GM19397 (cell line): Measurements from ENCODE around the gene NINJ2.

Experiments used
- ATAC-seq: cut with Tn5 transposase; IDR thresholded peaks from one replicate; pipeline ENCODE4 v1.9.1; 2021; ENCODE audit warnings: mild to moderate bottlenecking, moderate library complexity; ENCODE audit not compliant: unreplicated experiment

NINJ2 gene

GRCh38 chr12:674272-674781 is 11.1 kb upstream of the NINJ2 start:
- ATAC-seq: peak; percentile 77

DNA sequence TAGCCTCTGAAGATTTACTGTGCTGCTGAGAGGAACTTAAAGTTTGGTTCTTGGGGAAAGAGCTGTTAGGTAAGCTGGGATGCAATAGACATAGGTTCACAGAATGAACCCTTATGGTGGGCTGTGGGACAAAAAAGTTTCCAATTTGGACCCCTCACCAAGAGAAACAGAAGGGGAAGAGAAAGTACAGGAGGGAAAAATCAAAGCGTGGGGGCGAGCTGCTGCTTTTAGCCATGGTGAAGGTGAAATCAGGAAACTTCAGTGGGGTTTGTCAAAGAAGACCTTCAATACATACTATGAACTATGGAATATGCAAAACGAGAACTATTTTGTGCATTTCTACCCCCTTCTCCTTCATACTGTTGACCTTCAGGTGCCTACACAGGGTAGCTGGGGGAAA is 10.6 kb upstream of the NINJ2 start:
- ATAC-seq: peak; percentile 21

DNA sequence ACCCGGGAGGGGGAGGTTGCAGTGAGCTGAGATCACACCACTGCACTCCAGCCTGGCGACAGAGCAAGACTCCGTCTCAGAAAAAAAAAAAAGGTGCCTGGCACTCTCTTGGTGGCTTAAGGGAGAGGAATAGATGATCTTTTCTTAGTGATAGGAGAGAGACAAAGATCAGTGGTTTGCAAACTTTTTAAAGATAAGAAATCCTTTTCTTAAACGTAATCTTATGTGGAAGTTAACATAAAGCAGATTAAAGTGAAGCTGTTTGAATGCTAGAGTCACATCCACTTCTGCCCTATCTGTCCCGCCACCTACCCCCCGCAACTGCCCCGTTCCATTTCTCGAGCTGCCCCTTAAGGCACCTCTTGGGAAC is 6.3 kb upstream of the NINJ2 start:
- ATAC-seq: no peak

DNA sequence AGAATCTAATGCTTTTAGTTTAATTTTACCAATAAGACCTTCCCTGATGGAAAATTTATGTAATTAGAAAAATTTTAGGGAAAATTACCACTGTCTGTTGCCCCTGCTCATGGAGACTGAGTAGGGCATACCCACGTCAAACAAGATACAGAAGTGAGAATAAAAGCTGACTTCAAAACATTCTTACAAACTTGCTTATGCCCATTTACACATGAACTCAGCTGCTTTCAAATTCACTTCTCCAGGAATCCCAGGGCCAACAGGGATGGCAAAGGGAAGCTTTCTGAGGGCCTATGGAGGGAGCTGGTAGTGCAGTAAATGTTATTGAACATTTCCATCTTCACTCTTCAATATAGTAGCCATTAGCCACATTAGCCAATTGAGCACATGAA is 4.8 kb upstream of the NINJ2 start:
- no peak for ATAC-seq

DNA sequence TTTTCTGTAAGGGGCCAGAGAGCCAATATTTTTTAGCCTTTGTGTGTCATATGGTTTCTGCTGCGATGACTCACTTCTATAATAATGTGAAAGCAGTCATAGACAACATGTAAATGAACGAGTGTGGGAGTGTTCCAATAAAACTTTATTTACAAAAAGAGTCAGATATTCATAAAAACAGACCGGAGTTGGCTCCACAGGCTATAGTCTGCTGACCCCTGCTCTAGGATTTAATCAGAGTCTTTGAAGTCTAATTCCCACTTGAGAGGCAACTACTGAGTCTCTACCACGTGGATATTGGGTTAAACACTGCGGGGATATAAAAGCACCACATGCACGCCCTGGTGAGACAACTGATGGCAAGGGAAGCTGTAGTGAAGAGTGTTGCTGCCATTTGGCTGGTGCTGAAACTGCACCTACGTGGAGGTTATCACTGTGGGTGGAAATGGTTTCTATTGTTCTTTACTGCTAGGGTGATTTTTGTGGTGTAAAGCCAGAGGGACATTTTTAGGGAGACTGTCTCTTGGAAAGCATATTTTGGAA is 3.6 kb upstream of the NINJ2 start:
- ATAC-seq: no peak

DNA sequence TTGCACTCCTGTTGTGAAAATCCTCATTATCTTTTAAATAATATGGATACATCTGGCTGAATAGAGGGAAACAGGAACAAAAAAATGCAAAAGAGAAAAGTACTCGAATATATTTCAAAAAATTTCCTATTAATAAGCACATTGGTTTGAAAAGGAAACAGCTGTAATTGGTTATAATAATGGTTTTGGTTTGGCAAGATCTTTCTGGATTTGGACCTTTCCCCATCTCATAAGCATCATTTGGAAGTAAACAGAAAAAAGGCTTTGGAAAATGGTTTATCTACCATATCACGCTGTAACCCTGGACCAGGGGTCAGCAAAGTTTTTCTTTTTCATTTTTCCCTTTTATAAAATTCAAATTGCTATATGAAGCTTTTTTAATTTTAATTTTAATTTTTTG is 2.8 kb upstream of the NINJ2 start:
- no peak for ATAC-seq

DNA sequence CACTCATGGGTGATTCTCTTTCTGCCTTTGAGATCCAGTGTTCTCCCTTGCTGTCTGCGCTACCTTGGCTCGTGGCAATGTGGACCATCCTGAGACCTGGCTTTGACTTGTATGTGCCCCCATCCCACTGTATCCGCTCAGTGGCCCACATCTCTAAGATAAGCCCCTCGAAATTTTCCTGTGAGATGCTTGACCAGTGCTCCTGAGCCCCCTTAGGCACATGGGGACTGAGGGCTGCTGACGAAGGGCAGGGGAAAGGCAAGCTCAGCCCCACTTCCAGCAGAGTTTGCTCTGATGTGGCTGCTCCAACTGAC is 1.5 kb upstream of the NINJ2 start:
- no peak for ATAC-seq

- ATAC-seq: no peak
These were observed 982 bp upstream of the NINJ2 start for GRCh38 chr12:664075-664778.

DNA sequence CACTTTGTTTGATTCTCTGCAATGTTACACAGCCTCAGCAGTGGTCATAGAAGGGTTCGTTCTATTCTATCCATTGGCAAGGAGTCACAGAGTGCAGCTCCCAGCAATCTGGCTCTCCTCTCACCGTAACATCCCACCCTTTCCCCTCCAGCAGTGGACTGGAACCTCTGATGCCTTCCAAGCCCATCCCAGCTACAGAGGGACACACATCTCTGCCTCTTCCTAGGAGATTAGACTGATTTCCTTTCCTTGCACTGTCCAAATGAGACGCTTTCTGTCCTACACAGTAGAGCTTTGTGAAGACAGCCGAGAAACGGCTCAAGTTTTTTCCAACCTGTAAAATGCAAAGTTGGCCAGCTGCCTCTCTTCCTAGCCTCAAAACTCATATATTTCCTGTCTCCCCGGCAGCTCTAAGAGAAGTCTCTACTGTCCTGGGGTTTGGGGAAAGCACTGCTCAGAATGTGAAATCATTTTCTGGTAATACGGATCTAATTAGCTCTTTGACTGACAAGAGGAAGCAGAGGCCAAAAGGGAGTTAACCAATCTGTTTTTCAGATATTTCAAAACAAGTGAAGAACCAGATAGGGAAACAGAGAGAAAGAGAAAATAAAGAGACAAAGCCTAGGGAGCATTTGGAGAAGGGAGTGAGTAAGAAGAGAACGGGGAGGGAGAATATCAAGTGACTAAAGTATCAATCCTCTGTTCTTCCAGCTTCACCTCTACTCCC is 516 bp downstream of the NINJ2 start:
- ATAC-seq: no peak

DNA sequence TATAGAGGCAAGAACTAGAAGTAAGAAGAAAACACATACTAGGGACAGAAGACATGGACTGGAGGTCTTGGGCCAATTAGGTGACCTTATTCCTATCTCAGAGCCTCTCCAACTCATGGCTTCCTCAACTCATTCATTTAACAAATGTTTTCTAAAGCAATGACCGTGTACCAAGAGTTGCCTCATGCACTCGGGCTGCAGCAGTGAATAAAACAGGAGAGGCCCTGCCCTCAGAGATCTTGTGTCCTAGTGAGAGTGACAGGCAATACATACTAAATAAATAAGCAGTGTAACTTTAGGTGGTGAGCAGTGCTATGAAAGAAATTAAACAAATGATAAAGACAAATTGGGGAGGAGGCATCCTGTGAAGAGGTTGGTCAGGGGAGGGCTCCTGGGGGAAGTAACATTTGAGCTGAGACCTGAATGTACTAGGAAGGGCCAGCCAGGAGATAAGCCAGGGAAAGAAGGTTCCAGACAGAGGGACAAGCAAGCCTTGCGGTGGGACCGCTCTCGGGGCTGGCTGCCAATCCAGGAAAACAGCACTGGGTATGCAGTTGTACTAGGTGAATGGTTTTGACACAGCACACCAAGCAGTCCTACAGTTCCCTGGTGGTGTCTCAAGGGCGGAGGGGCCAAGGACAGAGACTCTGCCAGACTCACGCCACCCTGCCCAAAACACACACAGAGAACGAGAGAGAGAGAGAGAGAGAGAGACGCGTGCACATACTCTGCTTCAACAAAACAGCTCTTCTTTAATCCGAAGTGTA is 1.3 kb downstream of the NINJ2 start:
- ATAC-seq: no peak

- peak; percentile 73 for ATAC-seq
These were observed 4.1 kb downstream of the NINJ2 start for GRCh38 chr12:659090-659683.

DNA sequence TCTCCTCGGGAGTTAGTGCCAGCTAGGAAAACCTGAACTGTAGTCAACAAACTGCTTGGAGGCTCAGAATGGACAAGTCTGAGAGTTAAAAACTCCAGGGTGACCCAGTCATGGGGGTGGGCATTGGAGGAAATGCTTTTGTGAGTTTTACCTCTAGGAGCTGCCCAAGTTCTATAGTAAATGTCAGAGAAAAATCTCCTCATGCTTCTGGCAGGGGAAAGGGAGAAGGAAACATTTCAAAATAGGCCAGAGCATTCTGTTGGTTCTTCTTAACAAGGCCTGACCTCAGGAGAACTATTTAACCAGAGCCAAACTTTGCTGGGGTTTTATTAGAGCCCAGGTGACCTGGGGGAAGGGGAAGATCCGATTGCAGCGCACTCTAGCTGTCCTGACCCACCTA is 12.3 kb downstream of the NINJ2 start:
- no peak for ATAC-seq

- no peak for ATAC-seq
These were observed 15.7 kb downstream of the NINJ2 start for GRCh38 chr12:647385-648085.

- ATAC-seq: no peak
These were observed 16.5 kb downstream of the NINJ2 start for GRCh38 chr12:646442-647384.

DNA sequence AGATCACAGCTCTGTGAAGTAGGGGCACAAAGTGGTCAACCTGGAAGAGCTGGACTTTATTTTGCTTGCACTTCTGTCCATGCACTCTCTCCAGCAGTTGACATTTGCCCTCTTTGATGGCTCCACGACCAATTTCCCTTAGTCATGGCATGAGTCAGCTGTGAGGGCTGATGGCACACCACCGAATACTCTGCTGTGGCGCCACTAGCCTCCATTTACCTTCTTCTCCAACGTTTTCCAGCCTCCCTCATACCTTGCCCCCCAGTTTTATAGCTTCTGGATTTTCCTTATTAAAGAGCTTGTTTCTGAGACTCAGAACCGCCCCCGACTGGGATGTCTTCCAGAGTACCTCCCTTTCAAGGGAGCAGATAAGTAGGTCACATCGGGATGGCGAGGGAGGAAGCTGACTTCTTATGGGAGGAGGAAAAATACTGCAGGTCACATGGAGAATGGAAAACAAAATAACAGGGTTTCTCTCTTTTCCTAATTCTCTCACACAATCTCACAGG is 17.6 kb downstream of the NINJ2 start:
- no peak for ATAC-seq

DNA sequence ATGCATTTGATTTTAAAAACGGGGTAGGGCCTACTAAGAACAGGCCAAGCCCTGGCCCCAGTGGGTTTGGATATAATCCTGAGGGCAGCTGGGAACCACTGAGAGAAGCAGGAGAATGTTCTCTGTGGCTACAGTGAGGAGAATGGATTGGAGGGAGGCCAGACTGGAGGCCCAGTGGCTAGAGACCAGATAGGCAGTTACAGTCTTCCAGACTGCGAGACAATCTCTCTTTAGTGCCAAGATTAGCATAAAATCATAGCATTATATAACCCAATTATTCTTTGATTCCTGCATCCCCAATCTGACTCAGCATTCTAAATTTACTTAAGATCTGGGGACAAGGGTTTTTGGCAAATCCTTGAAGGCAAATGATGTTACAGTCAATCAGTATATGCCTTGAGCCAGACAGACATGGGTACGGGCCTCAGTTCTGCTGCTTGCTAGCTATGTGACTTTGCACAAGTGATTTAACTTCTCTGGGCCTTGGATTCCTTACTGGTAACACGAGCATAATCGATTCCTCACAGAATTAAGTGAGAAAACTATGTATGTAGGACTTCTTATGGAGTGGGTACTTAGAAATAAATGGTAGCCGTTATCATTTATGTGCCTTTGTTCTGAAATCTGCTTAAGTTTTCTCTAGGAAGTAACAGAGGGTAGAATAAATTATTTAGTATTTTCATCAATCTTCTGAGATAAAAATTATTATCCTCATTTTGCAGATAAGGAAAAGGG is 18.3 kb downstream of the NINJ2 start:
- no peak for ATAC-seq

DNA sequence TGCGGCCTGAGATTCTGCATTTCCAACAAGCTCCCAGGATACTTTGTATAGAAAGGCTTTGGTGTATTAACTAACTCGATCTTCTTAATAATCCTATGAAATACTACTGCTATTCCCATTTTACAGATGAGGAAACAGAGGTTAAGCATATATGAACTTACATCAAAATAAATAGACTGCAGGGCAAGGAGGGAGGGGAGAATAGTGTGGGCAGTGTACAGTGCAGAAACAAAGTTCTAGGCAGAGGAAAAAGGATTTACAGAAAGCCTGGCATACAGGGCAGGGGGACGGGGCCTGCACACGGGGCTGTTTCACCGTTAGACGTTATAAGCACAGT is 19.0 kb downstream of the NINJ2 start:
- no peak for ATAC-seq

DNA sequence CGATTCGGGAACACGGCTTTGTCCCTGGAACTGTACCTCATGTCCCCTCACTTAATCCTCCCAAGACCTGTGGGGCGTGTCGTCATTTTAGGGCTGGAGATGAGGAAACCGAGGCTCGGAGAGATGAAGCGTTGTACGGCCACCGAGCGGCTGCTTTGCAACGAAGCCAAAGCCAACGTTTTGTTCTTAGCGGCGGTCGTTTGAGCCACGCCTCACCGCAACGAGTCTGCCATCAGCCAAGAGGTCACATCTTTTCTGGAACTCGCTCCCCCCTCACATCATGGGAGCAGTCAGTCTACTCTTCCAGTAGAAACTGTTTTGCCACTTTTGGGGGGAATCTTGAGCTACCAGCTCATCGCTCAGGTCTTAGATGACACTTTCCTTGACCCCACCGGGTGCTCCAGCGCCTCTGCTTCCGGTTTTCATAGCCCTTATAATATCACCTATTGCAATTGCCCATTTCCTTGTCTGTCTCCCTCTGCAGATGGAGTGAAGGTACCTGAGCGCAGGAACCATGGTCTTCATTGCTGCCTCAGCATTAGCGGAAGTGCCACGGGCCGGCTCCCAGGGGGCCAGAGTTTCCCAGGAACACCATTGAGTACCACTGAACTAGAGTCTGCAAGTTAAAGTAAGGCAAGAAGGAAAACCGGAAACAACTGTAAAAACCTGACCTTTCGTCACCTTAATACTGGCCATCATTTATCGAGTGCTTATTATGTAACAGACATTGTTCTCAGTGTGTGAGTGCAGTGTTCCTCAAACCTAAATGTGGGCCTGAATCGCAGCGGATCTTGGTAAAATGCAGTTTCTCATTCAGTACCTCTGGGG is 19.6 kb downstream of the NINJ2 start:
- no peak for ATAC-seq
